Skeletal muscle tissue (tissue), 4 donors: ENCODE measurements around the gene SLCO3A1. TPM values are rescaled to one million over a fixed set of nuclear protein-coding genes. Genes with fewer than 3 reads are reported as not detected.
A peak's percentile ranks its signal among the peaks of the same experiment; 100 is the strongest.

Source experiments
- H3K27ac ChIP-seq: one replicate; pipeline ENCODE4 v1.7.0; 2013; ENCODE audit warnings: mild to moderate bottlenecking, low read depth, low read length, inconsistent platforms
- H3K27me3 ChIP-seq, 3 donors: one replicate each; pipeline ENCODE4 v1.7.0; 2013; ENCODE audit warnings: low read length in 3 of 3; ENCODE audit not compliant: control insufficient read depth in 3 of 3, insufficient read depth in 3 of 3
- H3K36me3 ChIP-seq, 3 donors: one replicate each; pipeline ENCODE4 v1.7.0; 2013; ENCODE audit warnings: low read length in 3 of 3; ENCODE audit not compliant: control insufficient read depth in 3 of 3, insufficient read depth in 3 of 3
- H3K4me1 ChIP-seq, 3 donors: one replicate each; pipeline ENCODE4 v1.7.0; 2013; ENCODE audit warnings: low read length in 3 of 3, mild to moderate bottlenecking in 3 of 3; ENCODE audit not compliant: control insufficient read depth in 3 of 3, insufficient read depth in 3 of 3
- H3K4me3 ChIP-seq, 3 donors: one replicate each; pipeline ENCODE4 v1.7.0; 2013; ENCODE audit warnings: low read length in 3 of 3
- H3K9ac ChIP-seq, 3 donors: one replicate each; pipeline ENCODE4 v1.7.0; 2013; ENCODE audit warnings: low read length in 3 of 3, mild to moderate bottlenecking in 3 of 3, moderate library complexity in 2 of 3, low read depth in 1 of 3
- H3K9me3 ChIP-seq, 3 donors: one replicate each; pipeline ENCODE4 v1.7.0; 2013; ENCODE audit warnings: low read length in 3 of 3; ENCODE audit not compliant: control insufficient read depth in 3 of 3
- total RNA-seq: library from RNA; depleted of rRNA; stranded (reverse); fragments of >200 nt; gene quantifications from one replicate; pipeline ENCODE4 v1.2.3, GENCODE V29; 2014
- donor health status: Osteomylitis.

SLCO3A1 gene
- total RNA-seq, 1 donor from 2014 or later = 4.7 TPM

- no peaks in the 10 kb centered on the region for H3K36me3 ChIP-seq
- H3K27me3 ChIP-seq = no peaks in the 10 kb centered on the region
- H3K4me3 ChIP-seq = no peak overlapping the region
- H3K9ac ChIP-seq = no peak overlapping the region
- H3K27ac ChIP-seq = no peak overlapping the region
- H3K4me1 ChIP-seq = peaks cover 11 to 28% (median 24%) of the 10 kb centered on the region in 3 donors
- no peaks in the 10 kb centered on the region for H3K9me3 ChIP-seq
Observed at GRCh38 chr15:92025706-92026270, 172.3 kb downstream of the SLCO3A1 start.

DNA sequence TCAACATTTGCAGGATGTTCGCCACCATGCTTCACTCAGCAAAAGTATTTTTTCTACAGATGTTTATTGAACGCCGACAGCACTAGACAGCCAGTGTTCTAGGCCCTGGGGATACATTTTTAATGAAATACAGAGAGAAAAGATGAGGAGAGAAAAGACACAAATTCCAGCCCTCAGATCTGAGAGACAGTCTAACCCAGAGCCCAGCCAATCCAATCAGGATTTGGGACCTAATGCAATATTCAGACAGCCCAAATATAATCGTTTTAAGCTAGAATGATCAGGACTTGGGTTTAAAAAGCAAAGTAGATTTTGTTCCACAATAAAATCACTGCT lies 174.8 kb downstream of the SLCO3A1 start:
- Histone ChIP-seq H3K4me3 (no peak overlapping the region), H3K9ac (no peak overlapping the region), H3K27ac (peak overlapping the region; percentile 69), H3K36me3 (no peaks in the 10 kb centered on the region), H3K4me1 (peaks cover 11 to 25% (median 17%) of the 10 kb centered on the region in 3 donors), H3K27me3 (no peaks in the 10 kb centered on the region), H3K9me3 (no peaks in the 10 kb centered on the region)

- no peaks in the 10 kb centered on the region for H3K36me3 ChIP-seq
- no peak overlapping the region for H3K4me3 ChIP-seq
- H3K27me3 ChIP-seq = no peaks in the 10 kb centered on the region
- no peaks in the 10 kb centered on the region for H3K9me3 ChIP-seq
- H3K9ac ChIP-seq = no peak overlapping the region
- H3K4me1 ChIP-seq = peaks cover 11 to 25% (median 21%) of the 10 kb centered on the region in 3 donors
- peak overlapping the region; percentile 69 for H3K27ac ChIP-seq
Observed at GRCh38 chr15:92029767-92030166, 176.3 kb downstream of the SLCO3A1 start.

DNA sequence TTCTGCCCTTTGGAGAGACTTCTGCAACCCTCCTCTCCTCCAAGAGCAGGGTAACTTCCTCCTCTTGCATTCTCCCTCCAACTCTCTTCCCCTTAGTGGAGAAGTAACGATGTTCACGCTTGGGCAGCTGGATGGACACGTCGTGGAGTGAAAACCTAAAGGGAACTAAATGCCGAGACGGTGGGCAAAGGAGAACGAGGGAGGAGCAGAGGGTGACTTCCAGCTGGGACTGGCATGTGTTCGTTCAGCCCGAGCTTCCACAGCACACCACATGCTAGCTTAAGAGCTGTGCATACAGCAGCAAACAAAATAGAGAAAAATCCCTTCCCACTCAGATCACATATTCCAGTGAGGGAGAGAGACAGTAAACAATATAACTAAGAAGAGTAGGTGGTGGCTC lies 179.8 kb downstream of the SLCO3A1 start:
- H3K4me1 ChIP-seq = peaks cover 3 to 19% (median 10%) of the 10 kb centered on the region in 3 donors
- no peaks in the 10 kb centered on the region for H3K36me3 ChIP-seq
- no peak overlapping the region for H3K27ac ChIP-seq

GRCh38 chr15:92033723-92034122 lies 180.2 kb downstream of the SLCO3A1 start:
- no peaks in the 10 kb centered on the region for H3K27me3 ChIP-seq
- H3K4me3 ChIP-seq = no peak overlapping the region
- no peak overlapping the region for H3K9ac ChIP-seq
- no peaks in the 10 kb centered on the region for H3K36me3 ChIP-seq
- H3K27ac ChIP-seq = no peak overlapping the region
- H3K4me1 ChIP-seq = peaks cover under 1 to 16% (median 10%) of the 10 kb centered on the region in 3 donors
- H3K9me3 ChIP-seq = no peaks in the 10 kb centered on the region

More for the DNA sequence above, 179.8 kb downstream of the SLCO3A1 start:
- H3K4me3 ChIP-seq = no peak overlapping the region
- H3K9me3 ChIP-seq = no peaks in the 10 kb centered on the region
- H3K9ac ChIP-seq = no peak overlapping the region
- H3K27me3 ChIP-seq = no peaks in the 10 kb centered on the region

- no peak overlapping the region for H3K9ac ChIP-seq
- no peaks in the 10 kb centered on the region for H3K36me3 ChIP-seq
- no peaks in the 10 kb centered on the region for H3K27me3 ChIP-seq
- H3K27ac ChIP-seq = no peak overlapping the region
- peaks cover 0 to 12% (median 10%) of the 10 kb centered on the region in 3 donors for H3K4me1 ChIP-seq
- H3K9me3 ChIP-seq = no peaks in the 10 kb centered on the region
- H3K4me3 ChIP-seq = no peak overlapping the region
Observed at GRCh38 chr15:92034227-92034626, 180.7 kb downstream of the SLCO3A1 start.

DNA sequence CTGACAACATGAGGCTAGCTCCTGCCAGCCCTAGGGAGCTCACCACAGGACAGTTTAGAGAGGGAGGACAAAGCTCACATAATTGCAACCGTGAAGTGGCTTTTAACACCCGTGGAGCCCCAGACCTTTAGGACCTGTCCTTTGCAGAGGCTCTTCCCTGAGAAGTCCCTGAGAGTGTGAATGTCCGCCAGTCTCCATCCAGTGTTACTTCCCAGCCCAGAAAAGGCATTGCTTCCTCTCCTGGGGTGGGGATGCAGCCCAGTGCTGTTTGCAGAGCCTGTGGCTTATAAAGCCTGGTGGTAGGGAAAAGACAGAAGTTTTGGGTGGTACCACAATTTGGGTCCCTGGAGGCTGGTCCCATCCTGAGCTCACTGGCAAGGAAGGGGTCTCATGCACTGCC lies 182.0 kb downstream of the SLCO3A1 start:
- no peak overlapping the region for H3K4me3 ChIP-seq
- H3K27me3 ChIP-seq = no peaks in the 10 kb centered on the region
- no peak overlapping the region for H3K9ac ChIP-seq
- H3K4me1 ChIP-seq = peaks cover 0 to 4% (median 4%) of the 10 kb centered on the region in 3 donors
- no peak overlapping the region for H3K27ac ChIP-seq
- no peaks in the 10 kb centered on the region for H3K36me3 ChIP-seq
- H3K9me3 ChIP-seq = no peaks in the 10 kb centered on the region

GRCh38 chr15:92035961-92036360 lies 182.5 kb downstream of the SLCO3A1 start:
- Histone ChIP-seq H3K36me3 (no peaks in the 10 kb centered on the region), H3K4me3 (no peak overlapping the region), H3K27me3 (no peaks in the 10 kb centered on the region), H3K27ac (no peak overlapping the region), H3K9ac (no peak overlapping the region), H3K4me1 (peaks cover 0 to 4% (median 2%) of the 10 kb centered on the region in 3 donors), H3K9me3 (no peaks in the 10 kb centered on the region)

GRCh38 chr15:92037491-92037890 lies 184.0 kb downstream of the SLCO3A1 start:
- Histone ChIP-seq H3K27me3 (no peaks in the 10 kb centered on the region), H3K4me1 (peaks cover 0 to 6% (median 2%) of the 10 kb centered on the region in 3 donors), H3K27ac (no peak overlapping the region), H3K4me3 (no peak overlapping the region), H3K9ac (no peak overlapping the region), H3K36me3 (no peaks in the 10 kb centered on the region), H3K9me3 (no peaks in the 10 kb centered on the region)

- Histone ChIP-seq H3K9me3 (no peaks in the 10 kb centered on the region), H3K36me3 (no peaks in the 10 kb centered on the region), H3K27me3 (no peaks in the 10 kb centered on the region), H3K9ac (no peak overlapping the region), H3K4me1 (peaks cover 0 to 4% (median 0%) of the 10 kb centered on the region in 3 donors), H3K4me3 (no peak overlapping the region), H3K27ac (no peak overlapping the region)
Observed at GRCh38 chr15:92040350-92040749, 186.8 kb downstream of the SLCO3A1 start.
